GM18507 (cell line): ENCODE measurements around the gene SEL1L2.

ENCODE experiments used
- DNase-seq: peaks from one replicate; pipeline ENCODE4 v3.0.0; 2011; ENCODE audit warnings: low read depth; ENCODE audit not compliant: insufficient read length; ENCODE audit errors: extremely low spot score
- FAIRE-seq: peaks from 2 replicates; lab custom pipeline; 2011; peaks lifted over from hg19 to GRCh38; lab: Jason Lieb, UNC

SEL1L2 gene

GRCh38 chr20:13874394-13875157 lies 115.8 kb downstream of the SEL1L2 start:
- DNase-seq, result no peak
- no peak for FAIRE-seq

GRCh38 chr20:13873831-13874230 lies 116.6 kb downstream of the SEL1L2 start:
- DNase-seq (no peak), FAIRE-seq (no peak)

GRCh38 chr20:13870170-13870748 lies 120.2 kb downstream of the SEL1L2 start:
- FAIRE-seq (no peak), DNase-seq (no peak)

DNA sequence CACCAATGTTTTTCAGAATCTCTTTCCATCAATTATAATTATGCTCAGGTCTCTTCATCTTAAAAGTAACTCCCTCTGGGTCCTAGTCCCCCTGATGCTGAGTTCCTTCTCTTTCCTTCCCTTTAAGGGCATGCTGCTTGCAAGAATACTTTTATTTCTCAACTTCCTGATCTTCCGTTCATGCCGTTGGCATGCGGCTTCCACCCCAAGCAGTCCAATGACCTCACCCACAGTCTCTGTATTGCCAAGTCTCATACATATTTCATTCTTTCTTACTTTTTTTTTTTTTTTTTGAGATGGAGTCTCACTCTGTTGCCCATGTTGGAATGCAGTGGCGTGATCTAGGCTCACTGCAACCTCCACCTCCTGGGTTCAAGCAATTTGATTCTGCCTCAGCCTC lies 122.1 kb downstream of the SEL1L2 start:
- DNase-seq, result no peak
- FAIRE-seq, result no peak

GRCh38 chr20:13865791-13866351 lies 124.5 kb downstream of the SEL1L2 start:
- no peak for DNase-seq
- FAIRE-seq, result no peak

DNA sequence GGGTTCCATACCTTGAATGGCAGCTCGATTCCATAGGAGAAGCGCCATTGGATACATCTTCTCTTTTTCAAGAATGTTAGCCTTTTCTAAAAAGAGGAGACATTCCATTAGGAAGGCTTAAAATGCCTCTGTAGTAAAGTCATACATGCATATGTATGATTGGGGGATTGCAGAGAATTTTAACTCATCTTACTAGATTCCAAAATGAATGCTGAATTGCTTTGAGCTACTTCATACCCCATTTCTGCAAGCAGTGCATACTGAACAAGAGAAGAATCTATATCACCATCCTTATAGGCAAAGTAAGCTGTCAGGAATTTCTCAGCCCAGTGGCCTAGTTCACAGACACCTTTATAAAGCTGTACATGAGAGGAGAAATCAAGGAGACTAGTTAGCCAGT lies 125.3 kb downstream of the SEL1L2 start:
- FAIRE-seq (no peak), DNase-seq (no peak)

- DNase-seq (no peak), FAIRE-seq (no peak)
Observed at GRCh38 chr20:13863244-13863643, 127.2 kb downstream of the SEL1L2 start.

DNA sequence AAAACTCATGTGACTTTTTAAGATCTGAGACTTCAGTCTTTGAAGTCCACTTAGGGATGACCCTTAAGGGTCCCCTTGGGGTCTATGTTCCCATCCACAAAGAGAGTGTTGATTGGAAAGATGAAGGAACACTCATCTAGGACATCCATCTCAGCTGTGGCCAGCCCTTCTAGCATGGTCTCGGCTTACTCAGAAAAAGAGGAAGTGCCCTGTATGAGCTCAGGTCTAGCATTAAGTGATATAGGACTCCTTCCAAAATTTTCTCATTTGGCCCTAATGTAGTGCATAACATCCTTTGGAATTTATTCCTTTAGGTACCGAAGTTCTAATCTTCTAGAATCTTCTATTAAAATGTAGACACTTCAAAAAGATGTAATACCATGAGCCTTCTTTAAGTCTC lies 128.2 kb downstream of the SEL1L2 start:
- FAIRE-seq, result no peak
- DNase-seq, result no peak

DNA sequence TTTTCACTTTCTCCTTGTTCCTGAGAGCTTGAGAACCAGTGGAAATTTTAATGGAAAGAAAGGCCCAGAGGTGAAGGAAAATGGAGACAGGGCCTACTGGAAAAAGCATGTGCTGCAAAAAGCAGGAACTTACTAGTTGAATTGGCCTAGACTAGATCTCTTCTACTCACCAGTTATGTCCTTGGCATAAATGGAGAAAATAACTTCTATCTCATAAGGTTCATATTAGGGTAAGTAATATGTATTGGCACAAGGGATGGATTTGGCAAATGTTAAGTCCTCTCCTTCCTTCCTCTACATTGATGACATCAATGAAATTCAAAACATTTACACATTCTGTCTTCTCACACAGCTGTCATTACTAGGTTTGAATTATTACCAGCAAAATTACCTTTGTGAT lies 131.5 kb downstream of the SEL1L2 start:
- FAIRE-seq (no peak), DNase-seq (no peak)

- FAIRE-seq, result no peak
- no peak for DNase-seq
Observed at GRCh38 chr20:13858439-13858838, 132.0 kb downstream of the SEL1L2 start.

DNA sequence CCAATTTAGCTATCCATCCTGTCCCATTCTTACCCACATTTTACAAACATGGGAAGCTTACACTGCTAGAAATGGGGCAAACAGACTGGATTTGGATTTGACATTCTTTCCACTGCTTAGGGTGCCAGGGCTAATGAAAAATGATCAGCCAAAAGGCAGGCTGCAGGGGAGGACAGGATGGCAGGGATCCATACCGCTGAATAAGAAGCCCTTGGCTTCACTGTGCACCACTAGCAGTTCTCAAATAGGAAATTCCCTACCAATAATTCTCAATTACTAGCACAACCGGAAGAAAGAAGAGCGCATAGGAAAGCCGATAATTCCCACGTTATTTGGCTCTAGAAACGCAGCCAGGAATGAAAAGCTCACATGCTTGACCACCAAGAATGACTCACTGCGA lies 132.5 kb downstream of the SEL1L2 start:
- no peak for DNase-seq
- FAIRE-seq, result no peak

GRCh38 chr20:13857304-13857703 lies 133.1 kb downstream of the SEL1L2 start:
- no peak for FAIRE-seq
- no peak for DNase-seq

- FAIRE-seq, result no peak
Observed at GRCh38 chr20:13856354-13856753, 134.1 kb downstream of the SEL1L2 start.

GRCh38 chr20:13855613-13856012 lies 134.8 kb downstream of the SEL1L2 start:
- FAIRE-seq, result no peak
- DNase-seq, result no peak

More at GRCh38 chr20:13856354-13856753, 134.1 kb downstream of the SEL1L2 start:
- DNase-seq, result no peak

- no peak for FAIRE-seq
- no peak for DNase-seq
Observed at GRCh38 chr20:13852306-13852705, 138.1 kb downstream of the SEL1L2 start.

DNA sequence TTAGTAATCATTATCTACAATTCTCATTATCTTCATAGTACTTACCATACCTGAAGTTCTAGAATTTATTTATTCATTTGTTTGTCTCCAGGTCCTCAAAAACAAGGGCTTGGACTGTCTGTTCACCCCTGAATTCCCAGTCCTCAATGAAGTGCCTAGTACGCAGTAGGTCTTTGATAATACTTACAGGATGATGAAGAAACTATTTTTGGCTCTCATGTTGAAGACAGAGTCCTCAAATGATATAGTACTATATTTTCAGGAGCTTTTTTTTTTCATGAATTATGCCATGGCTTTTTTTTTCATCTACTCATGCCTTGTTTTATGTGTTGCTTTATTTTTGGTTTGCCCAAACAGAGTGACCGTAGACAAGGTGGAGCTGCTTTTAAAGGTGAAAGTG lies 139.1 kb downstream of the SEL1L2 start:
- DNase-seq (no peak), FAIRE-seq (no peak)

DNA sequence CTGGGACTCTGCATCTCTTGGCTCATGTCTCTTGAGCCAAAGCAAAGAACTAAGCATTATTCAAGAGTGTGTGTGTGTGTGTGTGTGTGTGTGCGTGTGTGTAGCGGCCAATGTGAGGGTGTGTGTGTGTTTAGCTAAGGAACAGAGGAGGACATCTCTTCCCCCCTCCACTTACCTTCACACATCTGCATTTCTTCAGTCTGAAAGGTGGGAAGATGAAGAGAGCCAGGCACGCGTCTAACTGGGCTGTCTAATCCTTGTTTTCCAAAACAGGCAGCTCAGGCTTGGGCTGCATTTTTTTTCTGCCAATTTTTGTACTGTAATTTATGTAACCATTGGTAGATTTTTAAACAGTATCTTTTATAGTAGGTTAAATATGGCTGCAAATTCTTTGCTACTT lies 146.1 kb downstream of the SEL1L2 start:
- DNase-seq (no peak), FAIRE-seq (no peak)

- no peak for DNase-seq
- FAIRE-seq, result no peak
Observed at GRCh38 chr20:13841206-13841605, 149.2 kb downstream of the SEL1L2 start.

GRCh38 chr20:13840093-13840465 lies 150.3 kb downstream of the SEL1L2 start:
- no peak for DNase-seq
- FAIRE-seq, result no peak

DNA sequence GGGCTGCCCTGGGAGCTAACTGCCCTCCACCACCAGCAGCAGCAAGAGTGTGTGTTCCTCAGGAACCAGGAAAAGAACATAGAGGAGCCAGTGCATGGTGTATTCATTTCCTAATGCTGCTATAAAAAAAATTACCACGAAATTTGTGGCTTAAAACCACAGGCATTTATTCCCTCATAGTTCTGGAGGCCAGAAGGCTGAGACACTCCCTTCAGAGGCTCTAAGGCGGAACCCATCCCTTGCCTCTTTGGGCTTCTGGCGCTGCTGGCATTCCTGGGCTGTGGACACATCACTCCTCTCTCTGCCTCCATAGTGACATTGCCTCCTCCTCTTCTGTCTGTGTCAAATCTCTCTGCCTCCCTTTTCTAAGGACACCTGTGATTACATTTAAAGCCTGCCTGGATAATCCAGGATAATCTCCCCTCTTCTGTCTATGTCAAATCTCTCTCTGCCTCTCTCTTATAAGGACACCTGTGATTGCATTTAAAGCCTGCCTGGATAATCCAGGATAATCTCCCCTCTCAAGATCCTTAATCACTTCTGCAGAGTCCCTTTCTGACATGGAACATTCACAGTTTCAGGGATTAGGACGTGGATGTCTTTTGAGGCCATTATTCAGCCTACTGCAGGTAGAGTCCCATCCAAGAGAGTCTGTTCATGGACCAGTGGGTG lies 150.9 kb downstream of the SEL1L2 start:
- no peak for FAIRE-seq

GRCh38 chr20:13838664-13839063 lies 151.8 kb downstream of the SEL1L2 start:
- FAIRE-seq (no peak), DNase-seq (no peak)

More for the DNA sequence above, 150.9 kb downstream of the SEL1L2 start:
- DNase-seq, result no peak
